Gastroesophageal sphincter (tissue), 4 donors: ENCODE data around the gene RNF34. TPM values are rescaled to one million over a fixed set of nuclear protein-coding genes. Genes with fewer than 3 reads are reported as not detected.
"Not testable (repeated sequence)": the region's sequence is repeated elsewhere in the genome, so short reads cannot be mapped to it uniquely, and the experiment has no call there.

Experiments used
- ATAC-seq: fragments of 150-250 bp; one replicate; pipeline ENCODE4 v1.9.1; 2016; ENCODE audit warnings: mild to moderate bottlenecking, moderate library complexity
- H3K27ac ChIP-seq, 4 donors: fragments of 200-600 bp; sonication (generic) in 3 of 4; 1 replicate in 3 of 4; 2 replicates in 1 of 4; pipeline ENCODE4 v1.5.1; 2016 to 2019
- H3K27me3 ChIP-seq: fragments of 200-600 bp; sonication (generic); one replicate; pipeline ENCODE4 v1.5.1; 2019
- H3K36me3 ChIP-seq, 2 donors: fragments of 200-600 bp; sonication (generic); one replicate each; pipeline ENCODE4 v1.5.1; 2019; ENCODE audit warnings: control low read depth in 1 of 2
- H3K4me1 ChIP-seq, 3 donors: fragments of 200-600 bp; sonication (generic); 1 replicate in 2 of 3; 2 replicates in 1 of 3; pipeline ENCODE4 v1.5.1; 2016 to 2019; ENCODE audit warnings: control low read depth in 2 of 3
- H3K4me3 ChIP-seq, 2 donors: fragments of 200-600 bp; sonication (generic); one replicate each; pipeline ENCODE4 v1.5.1; 2019; ENCODE audit warnings: mild to moderate bottlenecking in 1 of 2, moderate library complexity in 1 of 2
- H3K9me3 ChIP-seq, 3 donors: fragments of 200-600 bp; sonication (generic); one replicate each; pipeline ENCODE4 v1.5.1; 2017 to 2019; ENCODE audit warnings: control low read depth in 2 of 3
- EP300 ChIP-seq: sonication (generic); formaldehyde crosslinking; IDR thresholded peaks from one replicate; pipeline ENCODE4 v1.6.1; 2017; ENCODE audit warnings: antibody characterized with exemption, mild to moderate bottlenecking
- POLR2A ChIP-seq, 2 donors: fragments of 450-650 bp; IDR thresholded peaks; one replicate each; pipeline ENCODE4 v1.6.1; 2017; ENCODE audit warnings: antibody characterized with exemption in 2 of 2, mild to moderate bottlenecking in 2 of 2, moderate library complexity in 1 of 2
- POLR2AphosphoS5 ChIP-seq: sonication (generic); formaldehyde crosslinking; IDR thresholded peaks from one replicate; pipeline ENCODE4 v1.6.1; 2017; ENCODE audit warnings: antibody characterized with exemption
- WGBS, 2 donors: methylation state at CpG; one replicate each; pipeline ENCODE4 v1.1.5; 2018; ENCODE audit warnings: low coverage in 1 of 2; 5-methylcytosine and 5-hydroxymethylcytosine counted together
- total RNA-seq, 4 donors: library from RNA; depleted of rRNA; stranded (reverse); fragments of >200 nt; gene quantifications; one replicate each; pipeline ENCODE4 v1.1.0, GENCODE V29; 2016
- TF ChIP-seq, protein P1 (sequence below), 4 experiments: fragments of 200-600 bp in 2 of 4; fragments of 450-650 bp in 2 of 4; sonication (generic) in 1 of 4; IDR thresholded peaks; one replicate each; pipeline ENCODE4 v1.5.1; 2017 to 2019; ENCODE audit warnings: antibody characterized with exemption in 4 of 4, mild to moderate bottlenecking in 2 of 4, moderate library complexity in 2 of 4

The RNF34 gene
- total RNA-seq, 4 donors from 2014 or later: 42.5 to 76.0 (median 56.3) TPM

DNA sequence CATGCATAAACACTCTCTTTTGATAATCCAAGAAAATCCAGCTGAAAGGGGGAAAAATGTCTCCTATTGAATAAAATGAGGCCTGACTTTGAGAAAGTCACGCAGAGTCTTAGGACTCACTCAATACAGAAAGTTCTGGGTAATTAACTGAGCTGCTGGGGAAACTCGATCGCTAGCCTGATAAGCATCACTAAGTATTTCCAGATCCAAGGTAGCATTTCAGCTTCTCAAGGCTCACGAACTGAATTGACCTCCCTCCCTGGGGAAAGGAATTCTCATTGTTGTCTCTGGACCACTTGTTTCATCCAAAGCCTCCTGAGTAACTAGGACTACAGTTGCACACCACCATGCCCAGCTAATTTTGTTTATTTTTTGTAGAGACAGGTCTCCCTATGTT lies 33.9 kb upstream of the RNF34 start:
- peaks cover 8% of the 10 kb centered on the region for H3K27me3 ChIP-seq
- ATAC-seq: no peak
- H3K9me3 ChIP-seq: no peaks in the 10 kb centered on the region
- 20 to 72% methylated on average over 1 to 4 of the region's 4 CpGs for WGBS, 2 donors
- no peak overlapping the region for H3K27ac ChIP-seq
- no peak overlapping the region for H3K4me3 ChIP-seq
- TF ChIP-seq EP300 (no peak), POLR2A (IDR thresholded peaks at IDR 0.05) (no peak), POLR2AphosphoS5 (no peak)
- TF ChIP-seq, protein P1, sequence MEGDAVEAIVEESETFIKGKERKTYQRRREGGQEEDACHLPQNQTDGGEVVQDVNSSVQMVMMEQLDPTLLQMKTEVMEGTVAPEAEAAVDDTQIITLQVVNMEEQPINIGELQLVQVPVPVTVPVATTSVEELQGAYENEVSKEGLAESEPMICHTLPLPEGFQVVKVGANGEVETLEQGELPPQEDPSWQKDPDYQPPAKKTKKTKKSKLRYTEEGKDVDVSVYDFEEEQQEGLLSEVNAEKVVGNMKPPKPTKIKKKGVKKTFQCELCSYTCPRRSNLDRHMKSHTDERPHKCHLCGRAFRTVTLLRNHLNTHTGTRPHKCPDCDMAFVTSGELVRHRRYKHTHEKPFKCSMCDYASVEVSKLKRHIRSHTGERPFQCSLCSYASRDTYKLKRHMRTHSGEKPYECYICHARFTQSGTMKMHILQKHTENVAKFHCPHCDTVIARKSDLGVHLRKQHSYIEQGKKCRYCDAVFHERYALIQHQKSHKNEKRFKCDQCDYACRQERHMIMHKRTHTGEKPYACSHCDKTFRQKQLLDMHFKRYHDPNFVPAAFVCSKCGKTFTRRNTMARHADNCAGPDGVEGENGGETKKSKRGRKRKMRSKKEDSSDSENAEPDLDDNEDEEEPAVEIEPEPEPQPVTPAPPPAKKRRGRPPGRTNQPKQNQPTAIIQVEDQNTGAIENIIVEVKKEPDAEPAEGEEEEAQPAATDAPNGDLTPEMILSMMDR (IDR thresholded peaks at IDR 0.05): no peak
- H3K36me3 ChIP-seq: no peaks in the 10 kb centered on the region
- H3K4me1 ChIP-seq: no peaks in the 10 kb centered on the region

DNA sequence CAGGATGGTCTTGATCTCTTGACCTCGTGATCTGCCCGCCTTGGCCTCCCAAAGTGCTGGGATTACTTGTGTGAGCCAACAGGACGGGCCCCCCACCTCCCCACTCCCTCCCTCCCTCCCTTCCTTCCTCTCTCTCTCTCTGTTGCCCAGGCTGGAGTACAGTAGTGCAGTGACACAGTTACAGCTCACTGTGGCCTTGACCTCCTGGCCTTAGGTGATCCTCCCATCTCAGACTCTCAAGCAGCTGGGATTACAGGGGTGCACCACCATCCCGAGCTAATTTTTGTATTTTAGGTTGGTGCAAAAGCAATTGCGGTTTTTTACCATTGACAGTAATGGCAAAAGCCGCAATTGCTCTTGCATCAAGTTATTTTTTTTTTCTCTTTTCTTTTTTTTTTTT lies 28.5 kb upstream of the RNF34 start:
- Histone ChIP-seq H3K9me3 (no peaks in the 10 kb centered on the region), H3K27ac (no peak overlapping the region), H3K36me3 (no peaks in the 10 kb centered on the region), H3K4me1 (no peaks in the 10 kb centered on the region), H3K27me3 (no peaks in the 10 kb centered on the region), H3K4me3 (no peak overlapping the region)
- TF ChIP-seq, protein P1 (IDR thresholded peaks at IDR 0.05): no peak
- 40 to 74% methylated on average over 1 to 6 of the region's 6 CpGs for WGBS, 2 donors
- ATAC-seq: no peak

DNA sequence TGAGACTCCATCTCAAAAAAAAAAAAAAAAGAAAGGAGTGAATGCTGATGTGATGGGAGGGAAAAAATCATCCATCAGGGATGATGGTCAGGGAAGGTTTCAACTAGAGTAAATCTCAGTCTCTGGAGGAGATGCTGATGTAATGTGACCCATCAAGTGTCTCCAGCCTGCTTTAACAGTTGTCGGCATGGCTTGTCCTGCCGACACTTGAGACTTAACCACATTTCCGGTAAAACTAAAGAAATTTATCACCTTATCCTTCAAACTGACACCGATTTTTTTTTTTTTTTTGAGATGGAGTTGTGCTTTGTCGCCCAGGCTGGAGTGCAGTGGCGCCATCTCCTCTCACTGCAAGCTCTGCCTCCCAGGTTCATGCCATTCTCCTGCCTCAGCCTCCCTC lies 26.2 kb upstream of the RNF34 start:
- Histone ChIP-seq H3K27me3 (no peaks in the 10 kb centered on the region), H3K4me3 (no peak overlapping the region), H3K36me3 (no peaks in the 10 kb centered on the region), H3K9me3 (no peaks in the 10 kb centered on the region), H3K4me1 (no peaks in the 10 kb centered on the region), H3K27ac (no peak overlapping the region)
- no peak for ATAC-seq
- TF ChIP-seq EP300 (no peak), POLR2AphosphoS5 (no peak)
- TF ChIP-seq, protein P1 (IDR thresholded peaks at IDR 0.05): no peak
- WGBS, 2 donors: 80 to 83% methylated on average over 5 to 6 of the region's 6 CpGs

GRCh38 chr12:121374336-121374735 lies 25.6 kb upstream of the RNF34 start:
- WGBS, 2 donors: no CpG with 5 or more reads among the region's 23 CpGs
- not testable (repeated sequence) for ATAC-seq, H3K27me3 ChIP-seq, H3K4me3 ChIP-seq, H3K9me3 ChIP-seq, H3K36me3 ChIP-seq, H3K4me1 ChIP-seq, H3K27ac ChIP-seq

DNA sequence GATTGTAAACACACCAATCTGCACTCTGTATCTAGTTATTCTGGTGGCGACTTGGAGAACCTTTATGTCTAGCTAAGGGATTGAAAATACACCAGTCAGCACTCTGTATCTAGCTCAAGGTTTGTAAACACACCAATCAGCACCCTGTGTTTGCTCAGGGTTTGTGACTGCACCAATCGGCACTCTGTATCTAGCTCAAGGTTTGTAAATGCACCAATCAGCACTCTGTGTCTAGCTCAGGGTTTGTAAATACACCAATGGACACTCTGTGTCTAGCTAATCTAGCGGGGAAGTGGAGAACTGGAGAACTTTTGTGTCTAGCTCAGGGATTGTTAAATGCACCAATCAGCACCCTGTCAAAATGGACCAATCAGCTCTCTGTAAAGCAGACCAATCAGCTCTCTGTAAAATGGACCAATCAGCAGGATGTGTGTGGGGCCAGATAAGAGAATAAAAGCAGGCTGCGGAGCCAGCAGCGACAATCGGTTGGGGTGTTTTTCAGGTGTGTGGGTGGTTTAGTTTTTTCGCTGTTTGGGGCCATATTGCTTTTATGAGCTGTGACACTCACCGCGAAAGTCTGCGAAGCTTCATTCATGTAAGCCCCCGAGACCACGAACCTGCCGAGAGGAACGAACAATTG lies 24.9 kb upstream of the RNF34 start:
- H3K4me1 ChIP-seq, H3K9me3 ChIP-seq, ATAC-seq, H3K36me3 ChIP-seq, H3K4me3 ChIP-seq, H3K27me3 ChIP-seq, H3K27ac ChIP-seq: not testable (repeated sequence)
- WGBS, 2 donors: 89 to 91% methylated on average over 4 to 10 of the region's 14 CpGs

- ATAC-seq: no peak
- Histone ChIP-seq H3K4me3 (no peak overlapping the region), H3K36me3 (no peaks in the 10 kb centered on the region), H3K27ac (no peak overlapping the region), H3K27me3 (no peaks in the 10 kb centered on the region), H3K4me1 (no peaks in the 10 kb centered on the region), H3K9me3 (no peaks in the 10 kb centered on the region)
- 73 to 78% methylated on average over 4 to 7 of the region's 8 CpGs for WGBS, 2 donors
- no peak for TF ChIP-seq POLR2AphosphoS5
- no peak for TF ChIP-seq EP300
- TF ChIP-seq, protein P1 (IDR thresholded peaks at IDR 0.05): no peak
- TF ChIP-seq POLR2A (IDR thresholded peaks at IDR 0.05): no peak
These were observed 22.9 kb upstream of the RNF34 start for GRCh38 chr12:121376754-121377697.
